GM23338 (cell line): Measurements from ENCODE around the gene ZMYND19. TPM values are rescaled to one million over a fixed set of nuclear protein-coding genes. Genes with fewer than 3 reads are reported as not detected.

ENCODE experiments used
- ATAC-seq: fragments of 200-7000 bp; cut with Tn5 transposase; 3 replicates; pipeline ENCODE4 v1.9.1; 2020
- DNase-seq: peaks from one replicate; pipeline ENCODE4 v3.0.0-alpha.2; 2015; ENCODE audit warnings: low spot score
- H2AFZ ChIP-seq: fragments of 200-600 bp; sonication (generic); 2 replicates; pipeline ENCODE4 v1.8.0; 2016; ENCODE audit warnings: antibody characterized with exemption, mild to moderate bottlenecking, moderate library complexity
- H3F3A ChIP-seq: fragments of 200-600 bp; sonication (generic); replicated peaks from 2 replicates; pipeline ENCODE4 v1.8.0; 2017; ENCODE audit warnings: antibody characterized with exemption, mixed run types, low read depth
- H3K27ac ChIP-seq: fragments of 200-600 bp; sonication (generic); 2 replicates; pipeline ENCODE4 v1.6.1; 2016; ENCODE audit warnings: low read depth
- H3K27me3 ChIP-seq: fragments of 200-600 bp; sonication (generic); 2 replicates; pipeline ENCODE4 v1.8.0; 2016; ENCODE audit warnings: mild to moderate bottlenecking, mixed run types, moderate library complexity; ENCODE audit not compliant: insufficient read depth
- H3K36me3 ChIP-seq: fragments of 200-600 bp; sonication (generic); 2 replicates; pipeline ENCODE4 v1.8.0; 2016; ENCODE audit warnings: mild to moderate bottlenecking; ENCODE audit not compliant: insufficient read depth
- H3K4me1 ChIP-seq: fragments of 200-600 bp; sonication (generic); 2 replicates; pipeline ENCODE4 v1.8.0; 2016; ENCODE audit warnings: mild to moderate bottlenecking, moderate library complexity; ENCODE audit not compliant: insufficient read depth
- H3K4me2 ChIP-seq: fragments of 200-600 bp; sonication (generic); 2 replicates; pipeline ENCODE4 v1.7.1; 2017; ENCODE audit warnings: mixed run types
- H3K4me3 ChIP-seq: fragments of 200-600 bp; sonication (generic); 2 replicates; pipeline ENCODE4 v1.6.1; 2016; ENCODE audit warnings: mixed run types
- H3K79me2 ChIP-seq: fragments of 200-600 bp; sonication (generic); replicated peaks from 2 replicates; pipeline ENCODE4 v1.8.0; 2017; ENCODE audit warnings: mild to moderate bottlenecking; ENCODE audit not compliant: insufficient read depth
- H3K9me2 ChIP-seq: fragments of 200-600 bp; sonication (generic); 2 replicates; pipeline ENCODE4 v1.8.0; 2017; ENCODE audit not compliant: insufficient read depth
- H4K20me1 ChIP-seq: fragments of 200-600 bp; sonication (generic); replicated peaks from 2 replicates; pipeline ENCODE4 v1.8.0; 2017; ENCODE audit warnings: mild to moderate bottlenecking; ENCODE audit not compliant: insufficient read depth
- H3K27ac Mint-ChIP-seq: 2 replicates; pipeline ENCODE4 v1.8.0; 2020; ENCODE audit warnings: inconsistent platforms, mild to moderate bottlenecking, moderate library complexity, mixed read lengths
- H3K27me3 Mint-ChIP-seq: 3 replicates; pipeline ENCODE4 v1.8.0; 2022; ENCODE audit warnings: low read depth, mild to moderate bottlenecking, moderate library complexity, mixed read lengths, inconsistent platforms; ENCODE audit not compliant: insufficient read depth, poor library complexity
- H3K36me3 Mint-ChIP-seq: 3 replicates; pipeline ENCODE4 v1.8.0; 2021; ENCODE audit warnings: low read depth, mild to moderate bottlenecking, inconsistent platforms, moderate library complexity, mixed read lengths
- H3K4me1 Mint-ChIP-seq: 3 replicates; pipeline ENCODE4 v1.8.0; 2020; ENCODE audit warnings: mild to moderate bottlenecking, inconsistent platforms, mixed read lengths
- H3K4me3 Mint-ChIP-seq: 3 replicates; pipeline ENCODE4 v1.8.0; 2021; ENCODE audit warnings: moderate library complexity, mild to moderate bottlenecking, inconsistent platforms, mixed read lengths
- H3K9me3 Mint-ChIP-seq: 3 replicates; pipeline ENCODE4 v1.8.0; 2020; ENCODE audit warnings: moderate library complexity, mild to moderate bottlenecking, inconsistent platforms, mixed read lengths
- CREB1 ChIP-seq: fragments of 250-450 bp; sonication (Bioruptor Pico); IDR thresholded peaks from 2 replicates; pipeline ENCODE4 v1.5.0; 2020; ENCODE audit warnings: low read depth, mild to moderate bottlenecking, moderate library complexity
- CTCF ChIP-seq, 2 experiments: fragments of 200-600 bp in 1 of 2; sonication (generic) in 1 of 2; conservative IDR thresholded peaks; 2 replicates each; pipeline versions ENCODE4 v1.5.1 to v1.6.1; 2016 to 2017; ENCODE audit warnings: antibody characterized with exemption in 2 of 2, low read depth in 2 of 2, mild to moderate bottlenecking in 2 of 2, moderate library complexity in 1 of 2
- ETS1 ChIP-seq: IDR thresholded peaks from 2 replicates; pipeline ENCODE4 v1.6.1; 2016; ENCODE audit warnings: antibody characterized with exemption
- EZH2 ChIP-seq: fragments of 200-600 bp; sonication (generic); IDR thresholded peaks from one replicate; pipeline ENCODE4 v1.8.0; 2017; ENCODE audit warnings: antibody characterized with exemption, mild to moderate bottlenecking, low read depth; ENCODE audit not compliant: unreplicated experiment
- EZH2phosphoT487 ChIP-seq: fragments of 200-600 bp; sonication (generic); IDR thresholded peaks from one replicate; pipeline ENCODE4 v1.8.1; 2018; ENCODE audit warnings: antibody characterized with exemption; ENCODE audit not compliant: unreplicated experiment
- JUNB ChIP-seq: IDR thresholded peaks from one replicate; pipeline ENCODE4 v1.6.1; 2016; ENCODE audit warnings: antibody characterized with exemption; ENCODE audit not compliant: unreplicated experiment
- NANOG ChIP-seq: IDR thresholded peaks from 2 replicates; pipeline ENCODE4 v1.6.1; 2016; ENCODE audit warnings: antibody characterized with exemption, borderline replicate concordance
- POLR2AphosphoS5 ChIP-seq: IDR thresholded peaks from 2 replicates; pipeline ENCODE4 v1.6.1; 2016; ENCODE audit warnings: antibody characterized with exemption, low read depth
- REST ChIP-seq: IDR thresholded peaks from one replicate; pipeline ENCODE4 v1.6.1; 2018; ENCODE audit warnings: antibody characterized with exemption; ENCODE audit not compliant: unreplicated experiment
- STAT1 ChIP-seq: IDR thresholded peaks from one replicate; pipeline ENCODE4 v1.6.1; 2016; ENCODE audit warnings: antibody characterized with exemption; ENCODE audit not compliant: unreplicated experiment
- ZNF114 ChIP-seq: fragments of 250-450 bp; sonication (Bioruptor Pico); IDR thresholded peaks from 2 replicates; pipeline ENCODE4 v1.5.0; 2020; ENCODE audit warnings: mild to moderate bottlenecking, moderate library complexity
- ZNF331 ChIP-seq: fragments of 250-450 bp; sonication (Bioruptor Pico); IDR thresholded peaks from 2 replicates; pipeline ENCODE4 v1.5.0; 2020; ENCODE audit warnings: low read depth, mild to moderate bottlenecking, moderate library complexity
- ZNF462 ChIP-seq: fragments of 250-450 bp; sonication (Bioruptor Pico); IDR thresholded peaks from 2 replicates; pipeline ENCODE4 v1.5.0; 2020; ENCODE audit warnings: mild to moderate bottlenecking, moderate library complexity
- polyA plus RNA-seq: library from polyadenylated mRNA; unstranded; fragments of >200 nt; fragmentation: Nextera tagmentation; extraction: Ambion mirVana; gene quantifications from 2 replicates; pipeline ENCODE4 v1.2.1, GENCODE V29; 2016
- total RNA-seq: library from RNA; depleted of rRNA; stranded (reverse); fragments of >200 nt; shearing (Covaris generic); gene quantifications from 2 replicates; pipeline ENCODE4 v1.2.3, GENCODE V29; 2014

ZMYND19 gene
- total and polyA plus RNA-seq, 2 experiments from 2014 or later = 25.8 to 58.5 TPM

GRCh38 chr9:137590123-137590468 is 216 bp downstream of the ZMYND19 start:
- Mint-ChIP-seq H3K4me3 (no peak overlapping the region; the same call in 2 of the 3 replicates), H3K9me3 (peaks cover 2% of the 10 kb centered on the region; the same call in 1 of the 3 replicates), H3K27me3 (peaks cover 15% of the 10 kb centered on the region), H3K27ac (no peak overlapping the region), H3K4me1 (peaks cover 5% of the 10 kb centered on the region; the same call in 2 of the 3 replicates), H3K36me3 (peaks cover 39% of the 10 kb centered on the region)
- DNase-seq (peak; percentile 30), ATAC-seq (no peak)
- H3K36me3 ChIP-seq = peaks cover 15% of the 10 kb centered on the region
- TF ChIP-seq ETS1 = no peak
- TF ChIP-seq ZNF331 (CRISPR knock-in tag) = no peak
- TF ChIP-seq ZNF462 (CRISPR knock-in tag) = no peak
- no peak for TF ChIP-seq JUNB
- no peak for TF ChIP-seq EZH2
- TF ChIP-seq CTCF (conservative IDR thresholded peaks at IDR 0.05; ENCODE audit: low read depth in 2 of 2) = no peak
- TF ChIP-seq STAT1 = no peak
- no peak for TF ChIP-seq REST
- no peak for TF ChIP-seq EZH2phosphoT487
- no peak for TF ChIP-seq CREB1 (CRISPR knock-in tag)
- TF ChIP-seq ZNF114 = no peak
- no peak for TF ChIP-seq NANOG
- TF ChIP-seq POLR2AphosphoS5 = no peak
- peak overlapping the region; percentile 79; the same call in 1 of the 2 replicates for H3K4me3 ChIP-seq
- H3K9me2 ChIP-seq = no peaks in the 10 kb centered on the region
- H3K4me2 ChIP-seq = no peak overlapping the region
- no peak overlapping the region for H3K27ac ChIP-seq
- H3K79me2 ChIP-seq = peaks cover 17% of the 10 kb centered on the region
- H2AFZ ChIP-seq = no peak overlapping the region
- H4K20me1 ChIP-seq = peaks cover 14% of the 10 kb centered on the region; the same call in 1 of the 2 replicates
- H3K27me3 ChIP-seq = no peaks in the 10 kb centered on the region
- H3F3A ChIP-seq = 0 out of 2 replicates have a peak, but pooled peaks cover 7% of the 10 kb centered on the region
- H3K4me1 ChIP-seq = peaks cover 9% of the 10 kb centered on the region
